HG02642 (cell line): ENCODE results near the gene CPTP.

ENCODE experiments used
- ATAC-seq: cut with Tn5 transposase; IDR thresholded peaks from one replicate; pipeline ENCODE4 v1.9.1; 2021; ENCODE audit warnings: mild to moderate bottlenecking; ENCODE audit not compliant: unreplicated experiment, poor library complexity

The CPTP gene

DNA sequence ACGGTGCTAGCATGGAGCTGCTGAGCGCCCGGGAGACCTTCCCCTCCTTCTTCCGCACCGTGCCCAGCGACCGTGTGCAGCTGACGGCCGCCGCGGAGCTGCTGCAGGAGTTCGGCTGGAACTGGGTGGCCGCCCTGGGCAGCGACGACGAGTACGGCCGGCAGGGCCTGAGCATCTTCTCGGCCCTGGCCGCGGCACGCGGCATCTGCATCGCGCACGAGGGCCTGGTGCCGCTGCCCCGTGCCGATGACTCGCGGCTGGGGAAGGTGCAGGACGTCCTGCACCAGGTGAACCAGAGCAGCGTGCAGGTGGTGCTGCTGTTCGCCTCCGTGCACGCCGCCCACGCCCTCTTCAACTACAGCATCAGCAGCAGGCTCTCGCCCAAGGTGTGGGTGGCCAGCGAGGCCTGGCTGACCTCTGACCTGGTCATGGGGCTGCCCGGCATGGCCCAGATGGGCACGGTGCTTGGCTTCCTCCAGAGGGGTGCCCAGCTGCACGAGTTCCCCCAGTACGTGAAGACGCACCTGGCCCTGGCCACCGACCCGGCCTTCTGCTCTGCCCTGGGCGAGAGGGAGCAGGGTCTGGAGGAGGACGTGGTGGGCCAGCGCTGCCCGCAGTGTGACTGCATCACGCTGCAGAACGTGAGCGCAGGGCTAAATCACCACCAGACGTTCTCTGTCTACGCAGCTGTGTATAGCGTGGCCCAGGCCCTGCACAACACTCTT is 7.6 kb downstream of the CPTP start:
- ATAC-seq: no peak

DNA sequence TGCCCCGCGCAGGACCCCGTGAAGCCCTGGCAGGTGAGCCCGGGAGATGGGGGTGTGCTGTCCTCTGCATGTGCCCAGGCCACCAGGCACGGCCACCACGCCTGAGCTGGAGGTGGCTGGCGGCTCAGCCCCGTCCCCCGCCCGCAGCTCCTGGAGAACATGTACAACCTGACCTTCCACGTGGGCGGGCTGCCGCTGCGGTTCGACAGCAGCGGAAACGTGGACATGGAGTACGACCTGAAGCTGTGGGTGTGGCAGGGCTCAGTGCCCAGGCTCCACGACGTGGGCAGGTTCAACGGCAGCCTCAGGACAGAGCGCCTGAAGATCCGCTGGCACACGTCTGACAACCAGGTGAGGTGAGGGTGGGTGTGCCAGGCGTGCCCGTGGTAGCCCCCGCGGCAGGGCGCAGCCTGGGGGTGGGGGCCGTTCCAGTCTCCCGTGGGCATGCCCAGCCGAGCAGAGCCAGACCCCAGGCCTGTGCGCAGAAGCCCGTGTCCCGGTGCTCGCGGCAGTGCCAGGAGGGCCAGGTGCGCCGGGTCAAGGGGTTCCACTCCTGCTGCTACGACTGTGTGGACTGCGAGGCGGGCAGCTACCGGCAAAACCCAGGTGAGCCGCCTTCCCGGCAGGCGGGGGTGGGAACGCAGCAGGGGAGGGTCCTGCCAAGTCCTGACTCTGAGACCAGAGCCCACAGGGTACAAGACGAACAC is 8.3 kb downstream of the CPTP start:
- ATAC-seq: no peak

DNA sequence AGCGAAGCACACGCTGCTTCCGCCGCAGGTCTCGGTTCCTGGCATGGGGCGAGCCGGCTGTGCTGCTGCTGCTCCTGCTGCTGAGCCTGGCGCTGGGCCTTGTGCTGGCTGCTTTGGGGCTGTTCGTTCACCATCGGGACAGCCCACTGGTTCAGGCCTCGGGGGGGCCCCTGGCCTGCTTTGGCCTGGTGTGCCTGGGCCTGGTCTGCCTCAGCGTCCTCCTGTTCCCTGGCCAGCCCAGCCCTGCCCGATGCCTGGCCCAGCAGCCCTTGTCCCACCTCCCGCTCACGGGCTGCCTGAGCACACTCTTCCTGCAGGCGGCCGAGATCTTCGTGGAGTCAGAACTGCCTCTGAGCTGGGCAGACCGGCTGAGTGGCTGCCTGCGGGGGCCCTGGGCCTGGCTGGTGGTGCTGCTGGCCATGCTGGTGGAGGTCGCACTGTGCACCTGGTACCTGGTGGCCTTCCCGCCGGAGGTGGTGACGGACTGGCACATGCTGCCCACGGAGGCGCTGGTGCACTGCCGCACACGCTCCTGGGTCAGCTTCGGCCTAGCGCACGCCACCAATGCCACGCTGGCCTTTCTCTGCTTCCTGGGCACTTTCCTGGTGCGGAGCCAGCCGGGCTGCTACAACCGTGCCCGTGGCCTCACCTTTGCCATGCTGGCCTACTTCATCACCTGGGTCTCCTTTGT is 9.1 kb downstream of the CPTP start:
- ATAC-seq: no peak

DNA sequence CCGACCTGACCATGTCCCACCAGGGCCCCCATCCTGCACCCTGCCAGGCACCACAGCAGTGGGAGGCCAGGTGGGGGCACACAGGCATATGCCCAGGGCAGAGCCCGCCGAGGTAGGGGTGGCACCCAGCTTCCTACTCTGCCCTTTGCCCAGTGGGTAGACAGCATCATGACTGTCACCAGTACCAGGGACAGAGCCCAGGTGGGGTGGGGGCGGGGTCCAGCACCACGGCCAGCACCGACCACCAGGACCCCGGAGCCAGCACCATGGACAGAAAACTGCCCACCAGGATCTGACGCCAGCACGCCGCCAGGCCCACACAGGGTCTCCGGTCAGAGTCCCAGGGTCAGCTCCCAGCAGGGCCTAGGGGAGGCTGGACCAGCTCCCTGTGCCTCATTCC is 10.2 kb downstream of the CPTP start:
- no peak for ATAC-seq

DNA sequence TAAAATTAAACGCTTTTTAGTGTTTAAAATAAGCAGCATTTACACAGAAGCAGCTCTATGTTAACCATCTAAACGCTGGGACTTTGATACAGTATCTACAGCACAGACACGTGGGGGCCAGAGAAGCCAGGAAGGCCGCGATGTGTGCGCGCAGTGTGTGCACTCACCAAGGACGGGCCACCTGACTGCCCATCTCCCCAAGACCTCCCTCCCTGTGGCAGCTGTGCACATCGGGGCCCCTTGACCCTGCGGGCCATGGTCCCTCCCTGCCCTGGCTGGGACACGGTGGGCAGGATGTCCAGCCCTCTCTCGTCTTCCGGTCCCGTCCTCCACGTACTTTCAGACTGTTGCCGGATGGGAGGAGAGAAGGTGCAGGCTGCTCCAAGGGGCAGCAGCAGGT is 10.7 kb downstream of the CPTP start:
- ATAC-seq: no peak

DNA sequence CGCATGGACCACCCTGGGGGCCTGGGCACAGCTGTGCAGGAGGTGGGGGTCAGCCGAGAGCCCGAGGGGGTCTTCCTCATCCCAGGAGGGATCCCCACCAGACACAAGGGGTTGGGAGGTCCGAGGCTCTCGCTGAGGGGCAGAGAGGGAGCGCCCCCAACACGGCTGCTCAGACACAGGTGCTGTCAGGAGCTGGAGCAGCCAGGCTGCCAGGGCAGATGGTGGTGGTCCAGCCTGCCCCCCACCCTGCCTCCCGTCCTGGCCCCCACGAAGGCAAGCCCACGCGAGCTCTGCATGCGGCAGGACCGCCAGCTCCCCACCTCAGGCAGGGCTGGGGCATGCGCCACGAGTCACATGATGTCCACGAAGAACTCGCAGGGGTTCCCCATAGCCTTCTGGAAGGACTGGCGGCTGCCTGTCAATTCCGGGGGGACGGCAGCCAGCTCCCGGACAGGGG is 11.2 kb downstream of the CPTP start:
- ATAC-seq: no peak

DNA sequence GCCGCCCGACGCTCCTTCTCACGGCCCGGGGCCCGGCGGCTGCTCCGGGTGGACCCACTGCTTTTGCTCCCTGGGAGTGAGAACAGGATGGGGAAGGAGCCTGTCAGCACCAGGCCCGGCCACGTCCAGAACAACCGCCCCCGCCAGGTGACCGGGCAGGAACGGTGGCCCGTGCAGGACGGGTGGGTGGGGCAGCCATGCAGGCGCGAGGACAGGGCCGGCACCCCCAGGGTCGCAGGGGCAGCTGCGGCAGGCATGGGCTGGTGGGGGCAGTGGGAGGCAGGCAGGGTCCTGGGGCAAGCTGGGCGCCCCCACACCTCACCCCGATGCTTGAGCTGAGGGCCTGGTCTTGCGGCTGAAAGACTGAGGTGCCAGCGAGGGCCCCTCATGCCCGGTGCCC is 11.8 kb downstream of the CPTP start:
- no peak for ATAC-seq

DNA sequence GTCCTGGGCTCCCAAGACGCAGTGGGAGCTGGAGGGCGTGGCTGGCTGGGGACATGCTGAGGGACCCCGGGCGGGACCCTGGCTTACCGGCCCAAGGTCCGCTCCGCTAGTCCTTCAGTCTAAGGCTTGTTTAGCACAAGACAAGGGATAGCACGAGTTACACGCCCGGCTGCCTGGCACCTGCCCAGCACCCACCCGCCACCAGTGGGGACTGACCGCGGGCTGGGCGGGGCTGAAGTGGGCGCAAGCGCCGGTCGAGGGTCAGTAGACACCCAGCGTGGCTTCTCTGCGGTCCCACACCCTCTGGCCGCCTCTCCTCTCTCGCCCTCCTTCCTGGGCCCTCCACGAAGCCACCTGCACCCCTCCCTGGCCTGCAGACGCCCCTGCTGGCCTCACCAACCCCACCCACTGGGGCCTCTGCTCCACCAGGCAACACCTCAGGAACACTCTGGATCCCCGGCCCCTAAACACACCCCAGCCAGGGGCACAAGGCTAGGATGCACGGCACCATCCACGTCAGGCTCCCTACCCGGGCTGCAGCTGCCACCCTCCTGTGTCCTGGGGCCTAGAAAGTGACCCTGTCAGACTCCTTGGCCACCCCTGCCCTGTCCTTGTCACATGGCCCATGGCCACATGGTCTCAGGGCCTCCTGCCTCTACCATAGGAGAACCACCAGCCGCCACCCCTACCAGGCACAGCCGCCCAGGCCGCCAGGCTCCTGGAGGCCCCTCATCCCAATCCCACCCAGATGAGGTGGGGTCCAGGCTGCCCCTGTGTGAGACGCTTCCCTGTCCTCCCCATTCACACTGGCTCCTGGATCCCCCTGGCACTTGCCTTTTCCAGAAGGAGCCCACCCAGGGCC is 12.6 kb downstream of the CPTP start:
- ATAC-seq: no peak

DNA sequence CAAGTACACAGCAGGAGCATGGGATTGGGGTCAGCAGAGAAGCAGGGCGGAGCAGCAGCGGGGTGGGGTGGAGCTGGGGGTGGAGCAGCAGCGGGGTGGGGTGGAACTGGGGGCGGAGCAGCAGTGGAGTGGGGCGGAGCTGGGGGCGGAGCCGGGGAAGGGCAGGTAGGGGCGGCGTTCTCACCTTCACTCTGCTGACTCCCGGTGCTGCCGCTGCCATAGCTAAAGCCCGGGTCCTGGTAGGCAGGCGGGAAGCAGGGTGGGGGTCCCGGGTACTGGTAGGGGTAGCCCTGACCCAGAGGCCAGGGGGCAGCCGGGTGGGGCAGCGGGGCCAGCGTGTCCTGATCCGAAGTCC is 13.2 kb downstream of the CPTP start:
- no peak for ATAC-seq

DNA sequence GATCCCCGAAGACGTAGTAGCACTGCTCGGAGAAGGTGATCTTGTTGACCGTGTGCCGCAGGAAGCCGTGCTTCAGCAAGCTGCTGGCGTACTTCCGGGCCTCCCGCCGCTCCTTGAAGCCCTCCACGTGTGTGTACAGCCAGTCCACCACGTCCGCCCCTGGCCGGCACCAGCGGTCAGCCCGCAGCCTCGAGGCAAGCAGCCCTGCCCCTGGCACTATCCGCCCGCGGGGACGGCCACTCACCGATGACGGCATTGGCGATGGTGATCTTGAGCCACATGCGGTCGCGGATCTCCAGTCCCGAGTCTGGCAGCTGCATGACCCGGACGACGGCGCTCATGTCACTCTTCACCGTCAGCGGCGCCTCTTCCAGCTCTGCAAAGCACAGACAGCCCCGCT is 13.7 kb downstream of the CPTP start:
- no peak for ATAC-seq

DNA sequence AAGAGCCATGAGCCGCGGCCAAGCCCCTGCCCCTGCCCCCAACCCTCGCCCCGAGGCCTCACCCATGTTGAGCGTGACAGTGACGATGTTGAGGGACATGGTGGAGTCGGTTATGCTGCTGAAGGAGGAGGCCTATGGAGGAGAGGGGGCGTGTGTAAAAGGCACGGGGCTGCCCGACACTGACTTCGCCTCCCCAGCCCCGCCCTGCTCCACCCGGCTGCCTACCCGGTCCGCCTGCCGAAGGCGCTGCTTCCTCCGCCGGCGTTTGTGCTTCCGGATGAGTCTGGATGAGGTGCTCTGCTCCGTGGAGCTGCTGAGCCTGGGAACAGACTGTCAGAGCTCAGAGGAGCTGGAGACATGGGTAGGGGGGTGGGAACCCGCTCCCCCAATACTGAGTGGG is 15.6 kb downstream of the CPTP start:
- no peak for ATAC-seq

DNA sequence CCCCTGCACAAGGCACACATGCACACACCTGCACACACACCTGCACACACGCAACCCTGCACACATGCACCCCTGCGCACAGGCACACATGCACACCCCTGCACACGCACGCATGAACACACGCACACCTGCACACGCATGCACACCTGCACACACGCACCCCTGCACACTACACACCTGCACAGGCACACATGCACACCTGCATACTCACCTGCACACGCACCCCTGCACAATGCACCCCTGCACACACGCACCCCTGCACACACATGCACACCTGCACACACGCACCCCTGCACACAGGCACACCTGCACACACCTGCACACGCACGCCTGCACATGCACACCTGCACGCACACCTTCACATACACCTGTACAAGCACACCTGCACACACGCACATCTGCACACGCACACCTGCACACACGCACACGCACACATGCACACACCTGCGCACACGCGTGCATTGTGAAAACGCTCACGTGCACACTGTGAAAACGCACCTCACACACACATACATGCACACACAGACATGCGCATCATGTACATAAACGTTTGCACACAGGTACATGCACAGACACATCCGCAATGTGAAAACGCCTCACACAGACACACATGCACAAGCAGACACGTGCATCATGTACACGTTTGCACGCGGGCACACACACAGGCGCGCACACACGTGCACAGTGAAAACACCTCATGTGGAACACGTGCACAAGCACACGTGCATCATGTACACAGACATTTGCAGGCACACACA is 16.4 kb downstream of the CPTP start:
- no peak for ATAC-seq

DNA sequence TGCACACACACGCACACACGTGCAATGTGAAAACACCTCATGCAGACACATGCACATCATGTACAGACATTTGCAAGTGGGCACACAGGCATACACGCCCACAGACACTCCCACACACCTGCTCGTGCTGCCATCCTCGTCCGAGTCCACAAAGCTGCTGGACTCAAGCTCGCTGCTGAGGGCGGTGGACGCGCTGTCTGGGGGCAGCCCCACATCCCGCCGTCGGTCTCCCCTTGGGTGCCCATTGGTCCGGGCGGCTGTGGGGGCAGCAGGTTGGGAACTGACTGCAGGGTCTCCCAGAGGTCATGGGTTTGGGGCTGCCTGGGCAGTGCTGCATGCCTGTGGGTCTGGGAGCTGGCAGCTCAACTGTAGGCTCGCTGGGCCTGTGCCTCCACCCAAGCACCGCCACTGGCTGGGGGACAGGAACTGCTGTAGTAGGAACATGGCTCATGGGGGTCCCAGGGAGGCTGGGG is 17.0 kb downstream of the CPTP start:
- no peak for ATAC-seq

DNA sequence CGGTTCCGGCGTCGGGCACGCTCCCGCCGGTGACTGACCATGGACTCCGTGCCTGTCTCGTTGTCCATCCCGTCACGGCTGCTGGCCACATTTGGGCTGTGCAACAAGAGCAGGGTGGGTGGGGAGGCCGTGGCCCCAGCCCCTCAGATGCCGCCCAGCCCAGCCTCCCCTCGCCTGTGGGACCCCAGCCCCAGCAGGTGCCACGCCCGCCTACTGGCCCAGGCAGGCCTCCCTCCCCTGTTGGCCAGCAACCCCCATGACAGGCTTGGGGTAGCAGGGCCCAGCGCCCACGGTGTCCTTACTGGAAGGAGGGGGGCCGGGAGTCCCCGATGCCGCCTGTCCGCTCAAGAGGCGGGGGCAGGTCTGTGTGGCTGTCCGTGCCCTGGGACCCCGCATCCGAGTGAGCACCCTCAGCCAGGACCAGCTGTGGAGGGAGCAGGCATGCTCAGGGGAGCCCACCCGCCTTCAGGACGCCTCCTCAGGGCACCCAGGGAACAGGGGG is 17.5 kb downstream of the CPTP start:
- no peak for ATAC-seq

DNA sequence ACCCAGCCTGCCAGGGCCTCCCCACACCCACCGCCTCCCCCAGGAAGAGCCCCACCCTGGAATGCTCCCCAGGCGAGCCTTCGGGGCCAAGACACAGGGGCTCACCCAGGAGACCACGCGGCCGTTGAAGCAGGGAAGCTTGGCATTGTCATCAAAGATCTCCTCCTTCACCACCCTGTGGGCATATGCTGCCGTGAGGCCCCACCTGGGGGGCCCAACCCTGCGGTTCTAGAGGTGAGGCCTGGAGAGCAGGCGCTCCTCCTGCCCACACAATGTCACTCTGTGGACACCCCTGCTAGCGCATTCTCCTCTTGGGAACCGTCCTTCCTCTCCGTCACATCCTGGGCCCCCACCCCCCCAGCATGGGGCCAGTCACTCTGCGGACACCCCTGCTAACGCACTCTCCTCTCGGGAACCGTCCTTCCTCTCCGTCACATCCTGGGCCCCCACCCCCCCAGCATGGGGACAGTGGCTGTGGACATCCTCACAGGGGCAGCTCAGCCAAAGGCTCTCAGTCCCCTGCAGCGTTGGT is 18.0 kb downstream of the CPTP start:
- ATAC-seq: no peak

DNA sequence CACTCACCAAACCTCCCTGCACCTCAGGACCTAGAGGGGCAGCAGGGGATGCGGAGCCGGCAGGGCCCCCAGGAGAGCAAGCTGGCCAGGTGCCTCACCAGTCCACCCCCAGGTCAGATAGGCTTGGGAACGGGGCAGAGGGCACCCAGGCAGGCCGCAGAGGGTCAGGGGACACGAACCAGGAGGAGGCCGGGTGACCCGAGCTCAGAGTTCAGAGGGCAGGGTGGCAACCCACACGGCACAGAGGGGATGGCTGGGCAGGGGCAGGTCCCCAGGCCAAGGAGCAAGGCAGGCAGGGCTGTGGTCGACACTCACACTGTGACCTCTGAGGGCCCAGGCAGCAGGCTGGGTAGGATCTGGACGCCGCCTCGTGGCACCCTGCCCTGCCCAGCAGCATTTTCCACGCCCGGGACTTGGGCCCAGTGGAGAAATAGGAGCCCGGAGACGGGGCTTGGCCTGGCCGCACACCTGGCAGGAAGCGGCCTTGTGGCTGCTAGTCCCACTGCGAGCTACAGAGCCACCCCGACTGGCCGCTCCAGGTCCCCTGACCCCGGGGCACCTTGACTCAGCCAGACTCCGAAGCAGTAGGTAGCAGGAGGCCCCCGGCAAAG is 19.3 kb downstream of the CPTP start:
- ATAC-seq: no peak

DNA sequence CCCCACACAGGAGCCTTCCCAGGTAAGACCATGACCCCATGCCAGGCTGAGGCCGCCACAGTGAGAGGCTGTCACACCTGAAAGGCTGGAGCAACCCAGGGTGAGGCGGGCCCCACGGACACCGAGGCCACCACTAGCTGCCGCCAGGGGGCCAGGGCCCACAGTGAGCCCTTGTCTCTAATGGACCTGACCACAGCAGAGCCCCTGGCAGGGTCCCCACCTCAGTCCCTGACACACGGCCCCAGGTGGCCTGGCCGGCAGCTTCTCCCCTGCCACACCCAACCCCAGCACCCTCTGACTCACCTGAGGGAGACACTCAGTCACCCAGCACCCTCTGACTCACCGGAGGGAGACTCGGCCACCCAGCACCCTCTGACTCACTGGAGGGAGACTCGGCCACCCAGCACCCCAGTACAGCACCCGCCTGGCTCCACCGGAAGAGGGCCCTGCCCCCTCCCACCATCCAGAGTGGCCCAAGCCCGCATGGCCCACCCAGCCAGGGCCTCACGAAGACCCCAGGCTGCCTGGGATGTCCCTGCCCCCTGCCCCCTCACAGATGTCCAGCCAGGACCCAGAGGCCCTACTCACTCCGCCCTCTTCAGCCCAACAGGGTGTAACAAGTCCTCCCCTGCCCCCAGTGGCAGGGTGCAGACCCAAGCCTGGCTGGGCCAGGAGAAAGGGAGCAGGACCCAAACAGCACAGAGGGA is 20.2 kb downstream of the CPTP start:
- ATAC-seq: no peak

DNA sequence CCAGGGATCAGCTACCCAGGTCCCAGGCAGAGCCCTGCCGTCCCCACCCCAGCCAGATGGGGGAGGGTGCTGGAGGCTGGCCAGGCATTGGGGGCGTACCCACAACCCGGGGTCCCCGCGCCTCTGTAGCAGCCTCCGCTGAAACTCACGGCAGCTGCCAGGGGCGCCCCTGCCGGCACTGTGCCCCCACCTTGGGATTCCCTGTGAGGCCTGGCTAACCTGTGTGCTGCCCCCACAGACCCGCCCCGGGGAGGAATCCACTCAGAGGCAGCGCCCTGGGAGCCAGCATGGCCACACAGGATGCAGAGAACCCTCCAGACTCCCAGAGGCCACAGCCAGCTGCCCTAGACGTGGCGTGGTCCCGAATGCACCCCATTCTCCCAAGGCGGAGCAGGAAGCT is 20.8 kb downstream of the CPTP start:
- ATAC-seq: no peak
